HG03354 (cell line): ENCODE measurements around the gene ONECUT3.
"Not testable (repeated sequence)": the region's sequence is repeated elsewhere in the genome, so short reads cannot be mapped to it uniquely, and the experiment has no call there.

Experiments used
- ATAC-seq: cut with Tn5 transposase; IDR thresholded peaks from one replicate; pipeline ENCODE4 v1.9.1; 2021; ENCODE audit warnings: mild to moderate bottlenecking; ENCODE audit not compliant: unreplicated experiment, poor library complexity, severe bottlenecking

Gene ONECUT3

DNA sequence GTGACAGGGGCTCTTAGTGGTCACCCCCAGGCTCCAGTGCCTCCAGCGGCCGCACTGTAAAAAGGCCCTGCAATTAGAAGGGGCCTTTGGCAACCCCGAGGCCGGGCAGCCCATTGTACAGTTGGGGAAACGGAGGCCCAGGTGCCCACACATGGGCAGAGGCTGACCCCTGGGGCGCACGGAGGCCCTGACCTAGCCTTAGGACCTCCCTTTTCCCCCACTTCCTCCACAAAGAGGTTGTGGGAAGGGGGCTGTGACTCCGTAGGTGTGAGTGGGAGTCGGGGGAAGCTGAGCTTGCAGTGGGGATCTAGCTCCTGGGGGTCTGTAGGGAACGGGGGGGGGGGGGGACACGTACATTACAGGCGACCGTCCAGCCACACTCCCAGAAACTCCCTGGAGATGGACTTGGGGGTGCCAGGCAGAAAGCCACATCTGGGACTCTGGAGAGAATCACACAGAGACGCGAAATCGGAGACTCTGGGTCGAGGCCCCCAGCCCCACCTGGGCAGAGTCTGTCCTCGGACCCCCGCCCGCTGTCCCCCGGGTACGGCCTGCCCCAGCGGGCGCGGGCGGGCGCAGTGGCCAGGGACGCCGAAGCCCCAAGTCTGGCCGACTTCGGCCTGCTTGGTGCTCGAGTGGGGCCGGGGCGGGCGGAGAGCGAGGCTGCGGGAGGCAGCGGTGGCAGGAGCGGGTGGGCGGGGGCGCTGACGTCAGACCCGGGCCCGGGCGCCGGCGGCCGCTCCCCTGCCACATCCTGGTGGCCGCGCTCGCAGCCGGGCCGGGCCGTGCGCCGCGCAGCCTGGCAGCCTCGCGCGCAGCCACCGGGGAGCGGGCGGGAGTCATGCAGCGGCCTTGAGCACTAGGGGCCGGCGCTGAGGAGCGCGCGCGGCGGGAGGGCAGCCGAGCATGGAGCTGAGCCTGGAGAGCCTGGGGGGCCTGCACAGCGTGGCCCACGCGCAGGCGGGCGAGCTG, at the start of gene ONECUT3:
Gene ONECUT3 (plus strand): TSS at position 750 of the 972 bp plus-strand sequence. CDS start 157 bp downstream, at position 907.
- no peak for ATAC-seq

DNA sequence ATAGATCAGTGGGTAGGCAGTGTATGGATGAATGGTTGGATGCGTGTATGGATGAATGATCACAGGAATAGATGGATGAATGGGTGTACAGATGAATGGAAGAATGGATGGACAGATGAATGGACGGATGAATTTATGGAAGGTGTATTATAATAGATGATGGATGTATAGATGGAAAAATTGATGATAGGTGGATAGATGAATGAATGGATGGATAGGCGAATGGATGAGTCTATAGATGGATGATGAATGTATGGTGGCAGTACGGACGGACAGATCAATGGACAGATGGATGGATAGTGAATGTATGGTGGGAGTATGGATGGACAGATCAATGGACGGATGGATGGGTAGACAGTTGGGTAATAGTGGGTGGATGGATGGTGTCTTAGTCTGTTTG, 49.0 kb upstream of the ONECUT3 start:
- ATAC-seq, result no peak

DNA sequence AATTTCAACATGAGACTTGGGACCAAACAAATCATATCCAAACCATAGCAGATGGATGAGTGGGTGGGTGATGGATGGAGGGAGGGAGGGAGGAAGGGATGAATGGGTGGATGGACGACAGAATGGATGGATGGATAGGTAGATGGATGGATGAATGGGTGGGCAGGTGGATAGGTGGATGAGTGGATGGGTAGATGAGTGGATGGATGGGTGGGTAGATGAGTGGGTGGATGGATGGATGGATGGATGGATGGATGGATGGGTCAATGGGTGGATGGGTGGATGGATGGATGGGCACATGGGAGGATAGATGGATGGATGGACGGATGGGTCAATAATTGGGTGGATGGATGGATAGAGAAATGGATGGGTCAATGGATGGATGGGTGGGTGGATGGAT, 47.9 kb upstream of the ONECUT3 start:
- no peak for ATAC-seq

DNA sequence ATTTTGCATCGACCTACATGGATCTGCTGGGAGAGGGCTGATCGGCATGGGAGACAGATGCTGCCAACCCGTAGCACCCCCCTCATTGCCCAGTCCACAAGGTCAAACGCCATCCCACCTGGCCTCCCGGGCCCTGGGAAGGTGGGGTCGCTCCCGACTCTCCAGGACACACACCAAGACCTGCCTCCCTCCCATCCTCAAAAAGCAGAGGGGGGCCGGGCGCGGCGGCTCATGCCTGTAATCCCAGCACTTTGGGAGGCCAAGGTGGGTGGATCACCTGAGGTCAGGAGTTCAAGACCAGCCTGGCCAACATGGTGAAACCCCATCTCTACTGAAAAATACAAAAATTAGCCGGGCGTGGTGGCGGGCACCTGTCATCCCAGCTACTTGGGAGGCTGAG, 46.7 kb upstream of the ONECUT3 start:
- ATAC-seq, result not testable (repeated sequence)

DNA sequence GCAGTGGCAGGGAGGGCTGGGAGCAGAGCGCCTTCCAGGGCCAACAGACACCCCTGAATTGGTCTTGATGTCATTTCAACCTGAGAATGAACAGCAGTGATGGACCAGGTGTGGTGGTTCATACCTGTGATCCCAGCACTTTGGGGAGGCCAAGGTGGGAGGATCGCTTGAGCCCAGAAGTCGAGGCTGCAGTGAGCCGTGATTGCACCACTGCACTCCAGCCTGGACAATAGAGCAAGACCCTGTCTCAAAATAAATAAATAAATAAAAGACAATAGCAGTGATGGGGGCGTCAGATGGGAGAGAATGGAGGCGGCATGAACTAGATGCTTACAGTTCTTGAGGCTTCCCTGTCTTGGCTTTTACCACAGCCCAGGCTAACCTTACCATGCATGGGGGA, 46.1 kb upstream of the ONECUT3 start:
- no peak for ATAC-seq

DNA sequence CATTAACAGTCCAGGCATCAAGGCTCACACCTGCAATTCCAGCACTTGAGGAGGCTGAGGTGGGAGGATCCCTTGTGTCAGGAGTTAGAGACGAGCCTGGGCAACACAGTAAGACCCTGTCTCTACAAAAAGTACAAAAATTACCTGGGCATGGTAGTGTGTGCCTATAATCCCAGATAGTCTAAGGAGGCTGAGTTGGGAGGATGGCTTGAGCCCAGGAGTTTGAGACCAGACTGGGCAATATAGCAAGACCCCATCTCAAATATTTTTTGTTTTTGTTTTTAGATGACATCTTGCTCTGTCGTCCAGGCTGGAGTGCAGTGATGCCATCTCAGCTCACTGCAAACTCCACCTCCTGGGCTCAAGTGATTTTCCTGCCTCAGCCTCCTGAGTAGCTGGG, 40.1 kb upstream of the ONECUT3 start:
- no peak for ATAC-seq

DNA sequence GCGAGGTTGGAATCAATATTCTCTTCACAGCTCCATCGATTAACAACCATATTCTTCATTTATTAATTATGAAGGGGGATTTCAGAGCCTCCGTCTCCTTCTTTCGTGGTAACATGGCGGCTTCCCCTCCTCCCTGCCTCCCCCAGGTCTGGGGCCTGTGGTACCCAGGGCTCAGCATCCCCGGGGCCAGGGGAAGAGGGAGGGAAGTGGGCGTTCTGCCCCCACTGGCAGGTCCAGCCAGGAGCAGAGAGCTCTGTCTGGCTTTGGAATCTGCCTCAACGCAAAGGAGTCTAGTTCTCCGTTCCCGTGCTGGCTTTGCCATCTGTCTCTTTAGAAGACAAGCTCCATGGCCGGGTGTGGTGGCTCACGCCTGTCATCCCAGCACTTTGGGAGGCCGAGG, 37.8 kb upstream of the ONECUT3 start:
- no peak for ATAC-seq

DNA sequence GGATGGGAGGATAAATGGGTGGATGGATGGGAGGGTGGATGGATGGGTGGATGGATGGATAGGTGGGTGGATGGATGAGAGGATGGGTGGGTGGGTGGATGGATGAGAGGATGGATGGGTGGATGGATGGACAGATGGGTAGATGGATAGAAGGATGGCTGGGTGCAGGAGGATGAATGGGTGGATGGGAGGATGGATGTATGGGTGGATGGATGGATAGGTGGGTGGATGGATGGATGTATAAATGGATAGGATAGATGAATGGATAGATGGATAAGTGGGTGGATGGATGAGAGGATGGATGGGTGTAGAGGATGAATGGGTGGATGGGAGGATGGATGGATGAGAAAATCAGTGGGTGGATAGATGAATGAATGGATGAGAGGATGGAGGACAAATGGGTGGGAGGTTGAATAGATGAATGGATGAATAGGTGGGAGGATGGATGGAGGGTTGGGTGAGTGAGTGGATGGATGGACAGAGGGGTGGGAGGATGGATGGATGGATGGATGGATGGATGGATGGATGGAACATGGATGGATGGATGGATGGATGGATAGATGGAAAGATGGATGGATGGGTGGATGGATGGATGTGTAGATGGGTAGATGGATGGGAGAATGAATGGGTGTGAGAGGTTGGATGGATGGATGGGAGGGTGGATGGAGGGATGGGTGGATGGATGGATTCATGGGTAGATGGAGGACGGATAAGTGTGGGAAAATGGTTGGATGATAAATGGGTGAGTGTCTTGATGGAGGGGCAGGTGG, 35.9 kb upstream of the ONECUT3 start:
- no peak for ATAC-seq

DNA sequence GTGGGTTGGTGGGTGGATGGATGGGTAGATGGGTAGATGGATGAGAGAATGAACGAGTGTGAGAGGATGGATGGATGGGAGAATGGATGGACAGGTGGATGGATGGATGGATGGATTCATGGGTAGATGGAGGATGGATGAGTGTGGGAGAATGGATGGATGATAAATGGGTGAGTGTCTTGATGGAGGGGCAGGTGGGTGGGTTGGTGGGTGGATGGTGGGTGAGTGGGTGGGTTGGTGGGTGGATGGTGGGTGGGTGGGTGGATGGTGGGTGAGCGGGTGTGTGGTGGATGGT, 35.4 kb upstream of the ONECUT3 start:
- ATAC-seq, result no peak

DNA sequence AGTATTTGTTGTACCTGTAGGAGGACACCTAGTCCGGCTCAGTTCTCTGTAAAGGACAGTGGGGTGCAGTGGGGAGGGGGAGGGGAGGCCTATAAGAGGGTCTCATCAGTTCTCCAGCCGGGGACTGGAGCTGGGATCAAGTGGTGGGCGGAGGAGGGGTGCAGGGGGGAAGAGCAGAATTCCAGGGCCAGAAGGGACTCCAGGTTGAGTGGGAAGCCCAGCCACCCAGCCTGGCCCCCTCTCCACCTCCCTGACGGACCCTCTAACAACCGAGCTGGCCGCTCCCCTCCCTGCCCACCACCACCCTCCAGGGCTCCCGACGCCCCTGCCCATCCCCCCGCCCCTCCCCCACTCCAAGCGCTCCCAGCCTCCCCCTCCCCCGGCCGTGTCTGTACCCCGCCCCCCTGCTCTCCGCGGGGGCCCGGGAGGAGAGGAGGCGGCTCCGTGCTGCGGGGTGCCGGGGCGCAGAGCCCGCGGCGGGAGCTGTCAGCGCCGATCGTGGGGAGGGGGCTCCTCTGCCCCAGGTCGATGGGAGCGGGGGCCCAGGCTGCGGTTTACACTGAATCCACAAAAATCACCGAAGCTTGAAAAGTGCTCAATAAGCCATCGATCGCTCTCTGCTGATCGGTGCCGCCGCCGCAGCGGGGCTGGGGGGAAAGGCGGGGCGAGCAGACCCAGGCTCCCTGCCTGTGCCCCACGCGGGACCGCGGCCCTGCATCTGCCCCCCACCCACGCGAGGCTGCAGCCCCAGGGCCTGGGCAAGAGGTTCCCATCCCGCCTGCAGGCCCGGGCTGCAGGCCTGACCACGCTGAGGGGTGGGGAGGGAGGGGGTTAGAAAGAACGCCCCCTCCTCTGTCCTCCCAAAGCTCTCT, 34.6 kb upstream of the ONECUT3 start:
- ATAC-seq, result no peak

DNA sequence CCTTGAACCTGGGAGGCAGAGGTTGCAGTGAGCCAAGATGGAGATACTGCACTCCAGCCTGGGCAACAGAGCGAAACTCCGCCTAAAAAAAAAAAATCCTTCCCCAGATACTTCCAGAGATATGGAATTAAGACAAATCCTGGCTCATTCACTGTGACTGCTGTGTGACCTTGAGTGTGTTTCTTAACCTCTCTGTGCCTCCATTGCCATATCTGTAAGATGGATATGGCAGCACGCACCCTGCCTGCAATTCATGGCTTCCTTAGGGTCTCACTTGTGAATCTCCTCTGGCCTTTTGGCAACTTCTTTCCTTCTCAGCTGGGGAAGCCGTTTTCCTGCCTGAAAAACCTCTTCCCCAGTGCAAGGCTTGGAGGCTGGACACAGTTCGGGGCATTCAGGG, 33.8 kb upstream of the ONECUT3 start:
- no peak for ATAC-seq

DNA sequence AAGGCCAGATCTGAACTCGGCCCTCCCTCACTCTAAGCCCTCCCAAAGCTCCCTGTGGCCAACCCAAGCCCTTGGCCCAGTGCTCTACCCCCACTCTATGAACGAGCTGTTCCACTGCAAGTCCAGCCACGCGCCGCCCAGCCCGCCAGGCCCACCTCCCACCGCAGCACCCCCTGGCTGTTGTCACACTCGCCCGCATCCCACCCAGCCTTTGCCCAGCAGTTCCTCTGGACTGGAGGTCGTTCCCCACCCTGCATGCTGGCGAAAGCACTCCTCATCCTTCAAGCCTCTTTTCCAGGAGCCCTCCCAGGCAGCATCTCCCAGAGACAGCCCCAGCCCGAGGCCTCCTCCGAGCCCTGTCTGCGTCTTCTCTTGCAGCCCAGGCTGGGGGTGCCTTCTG, 33.1 kb upstream of the ONECUT3 start:
- no peak for ATAC-seq

DNA sequence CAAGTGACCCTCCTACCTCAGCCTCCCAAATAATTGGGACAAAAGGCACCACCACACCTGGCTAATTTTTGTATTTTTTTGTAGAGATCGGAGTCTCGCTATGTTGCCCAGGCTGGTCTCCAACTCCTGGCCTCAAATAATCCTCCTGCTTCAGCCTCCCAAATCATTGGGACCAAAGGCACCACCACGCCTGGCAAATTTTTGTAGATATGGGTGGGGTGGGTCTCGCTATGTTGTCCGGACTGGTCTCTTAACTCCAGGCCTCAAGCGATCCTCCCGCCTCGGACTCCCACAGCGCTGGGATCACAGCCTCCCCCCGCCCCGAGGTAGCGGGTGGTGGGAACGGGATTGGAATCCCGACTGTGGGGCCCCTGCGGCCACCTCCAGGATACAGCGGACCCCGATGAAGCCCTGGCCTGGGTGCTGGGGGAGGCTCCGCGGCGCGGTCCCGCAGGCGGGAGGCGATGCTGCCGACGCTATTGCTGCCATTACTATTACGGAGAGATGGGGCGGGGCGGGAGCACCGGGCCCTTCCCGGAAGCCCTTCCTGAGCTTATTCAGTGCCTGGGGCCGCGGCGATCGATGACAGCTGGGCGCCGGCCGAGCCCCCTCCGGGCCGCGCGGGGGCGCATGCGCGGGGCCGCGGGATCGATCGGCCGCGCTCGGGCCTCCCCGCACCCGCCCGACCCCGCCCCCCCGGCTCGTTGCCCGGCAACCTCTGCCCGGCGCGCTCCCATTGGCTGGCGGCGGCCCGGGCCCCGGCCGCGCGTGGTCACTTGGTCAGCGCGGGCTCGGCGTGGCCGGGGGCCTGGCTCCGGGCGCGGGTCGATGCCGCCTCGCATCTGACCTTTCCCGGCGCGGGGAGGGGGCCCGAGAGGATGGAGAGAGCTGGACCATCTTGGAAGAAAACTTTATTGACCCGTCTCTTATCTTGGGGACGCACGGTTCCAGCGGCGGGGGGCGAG, 27.9 kb upstream of the ONECUT3 start:
- ATAC-seq, result no peak

DNA sequence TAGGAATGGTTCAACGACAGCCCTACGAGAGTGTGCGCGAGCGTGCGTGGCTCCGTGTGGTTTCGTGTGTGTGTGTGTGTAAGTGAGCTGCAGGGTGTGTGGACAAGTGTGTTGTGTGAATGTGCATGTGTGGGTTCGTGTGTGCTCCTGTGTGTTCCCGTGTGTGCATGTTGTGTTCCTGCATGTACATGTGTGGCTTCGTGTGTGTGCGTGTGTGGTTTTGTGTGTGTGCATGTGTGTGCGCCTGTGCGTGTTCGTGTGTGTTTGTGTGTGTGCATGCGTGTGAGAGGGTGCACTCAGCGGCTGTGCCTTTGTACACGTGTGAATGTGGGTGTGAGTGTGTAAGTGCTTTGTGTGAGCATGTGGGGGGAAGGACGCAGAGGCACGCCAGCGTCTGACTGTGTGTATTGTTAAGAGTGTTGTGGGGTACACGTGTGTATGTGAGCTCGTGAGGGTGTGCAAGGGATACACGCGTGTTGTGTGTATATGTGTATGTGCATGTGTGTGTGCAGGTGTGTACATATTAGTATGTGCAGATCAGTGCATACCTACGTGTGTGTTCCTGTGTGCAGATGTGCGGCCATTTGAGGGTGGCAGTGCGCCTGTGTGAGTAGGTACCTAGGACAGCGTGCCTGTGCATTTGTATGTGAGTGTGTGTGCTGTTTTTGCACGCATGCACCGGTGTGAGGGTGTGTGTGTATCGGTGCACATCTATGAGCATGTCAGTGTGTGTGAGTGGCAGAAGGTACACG, 24.3 kb upstream of the ONECUT3 start:
- ATAC-seq, result no peak

DNA sequence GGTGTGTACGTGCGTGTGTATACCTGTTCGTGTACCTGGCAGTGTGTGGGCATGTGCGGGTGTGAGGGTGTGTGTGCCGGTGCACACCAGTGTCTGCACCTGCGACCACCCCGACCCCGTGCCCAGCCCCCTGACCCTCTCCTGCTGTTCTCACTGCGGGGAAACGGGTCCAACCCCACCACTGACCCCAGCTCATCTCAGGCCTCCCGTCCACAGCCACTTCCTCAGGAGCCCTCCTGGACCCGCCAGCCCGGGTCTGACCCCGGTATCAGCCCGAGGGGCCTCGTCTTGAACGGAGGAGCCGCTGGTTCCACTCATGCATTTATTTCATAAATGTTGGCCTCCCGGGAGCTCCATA, 23.8 kb upstream of the ONECUT3 start:
- ATAC-seq, result no peak

DNA sequence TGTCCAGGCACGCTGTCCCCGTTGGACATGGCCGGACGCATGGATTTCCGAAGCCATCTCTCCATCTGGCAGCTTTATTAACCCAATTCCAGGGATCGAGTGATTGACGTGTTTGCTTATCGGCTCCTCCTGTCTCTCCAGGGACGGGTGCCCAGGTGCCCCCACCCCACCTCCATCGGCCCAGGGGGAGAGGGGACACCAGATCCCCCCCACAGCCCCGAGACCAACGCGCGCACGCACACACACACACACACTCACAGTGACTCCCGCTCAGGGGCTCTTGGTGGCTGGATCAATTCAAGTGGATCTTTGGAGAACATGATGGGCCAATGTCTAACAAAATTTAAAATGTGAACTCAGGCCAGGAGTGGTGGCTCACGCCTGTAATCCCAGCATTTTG, 23.1 kb upstream of the ONECUT3 start:
- ATAC-seq, result no peak

DNA sequence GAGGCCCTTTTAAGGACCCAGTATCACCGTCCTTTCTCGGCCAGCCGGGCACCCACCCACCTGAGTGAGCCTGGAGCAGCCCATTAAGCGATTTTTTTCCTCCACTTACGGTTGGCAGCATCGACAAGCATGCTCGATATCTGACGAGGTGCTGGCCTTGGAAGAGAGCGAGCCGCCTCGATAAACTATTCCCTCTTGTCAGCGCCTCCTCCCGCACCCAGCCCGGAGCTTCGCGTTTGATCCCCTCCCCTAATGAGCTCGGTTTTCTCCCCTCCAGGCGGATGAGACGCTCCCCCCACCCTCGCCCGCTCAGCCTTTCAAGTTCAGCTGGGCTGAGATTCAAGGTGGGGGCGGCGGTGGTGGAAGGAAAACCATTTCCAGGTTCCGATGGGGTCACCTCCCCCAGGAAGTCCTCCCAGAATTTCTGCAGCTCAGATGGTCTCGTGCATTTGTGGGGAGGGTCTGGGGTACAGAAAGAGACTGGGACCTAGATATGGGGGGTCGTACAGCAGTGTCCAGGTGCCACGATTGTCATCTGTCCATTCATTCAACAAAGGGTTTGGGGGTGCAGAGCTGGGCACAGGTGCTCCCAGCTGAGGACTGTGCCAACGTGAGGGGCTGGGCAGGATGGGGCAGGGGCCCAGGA, 18.9 kb upstream of the ONECUT3 start:
- ATAC-seq, result no peak

DNA sequence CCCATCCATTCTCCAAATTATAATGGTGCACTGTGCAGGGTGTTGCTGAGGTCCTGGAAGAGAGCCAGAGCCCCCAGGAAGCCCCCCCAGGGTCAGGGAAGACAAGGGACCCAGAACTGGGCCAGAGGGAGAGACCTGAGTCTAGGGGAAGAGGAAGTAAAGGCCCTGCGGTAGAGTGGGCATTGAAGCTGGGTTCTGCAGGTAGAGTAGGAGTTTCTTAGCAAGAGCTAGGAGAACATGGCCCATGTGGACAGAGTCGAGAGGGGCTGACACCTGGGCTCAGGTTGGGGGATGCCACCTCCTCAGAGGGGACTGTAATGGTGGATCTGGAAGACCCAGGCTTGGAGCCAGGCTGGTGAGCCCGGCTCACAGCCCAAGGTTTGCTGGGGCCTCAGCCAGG, 17.0 kb upstream of the ONECUT3 start:
- ATAC-seq, result no peak
